WI38 (cell line): Measurements from ENCODE around the gene LAMC3.

Experiments
- H3K4me3 ChIP-seq: 2 replicates; pipeline ENCODE4 v1.5.1; 2011; ENCODE audit warnings: low read depth, mild to moderate bottlenecking, control low read depth, low read length
- TF ChIP-seq, protein P1 (sequence below): IDR thresholded peaks from 2 replicates; pipeline ENCODE4 v1.5.1; 2012; ENCODE audit warnings: low read depth, mild to moderate bottlenecking, control low read depth, low read length

Gene LAMC3

DNA sequence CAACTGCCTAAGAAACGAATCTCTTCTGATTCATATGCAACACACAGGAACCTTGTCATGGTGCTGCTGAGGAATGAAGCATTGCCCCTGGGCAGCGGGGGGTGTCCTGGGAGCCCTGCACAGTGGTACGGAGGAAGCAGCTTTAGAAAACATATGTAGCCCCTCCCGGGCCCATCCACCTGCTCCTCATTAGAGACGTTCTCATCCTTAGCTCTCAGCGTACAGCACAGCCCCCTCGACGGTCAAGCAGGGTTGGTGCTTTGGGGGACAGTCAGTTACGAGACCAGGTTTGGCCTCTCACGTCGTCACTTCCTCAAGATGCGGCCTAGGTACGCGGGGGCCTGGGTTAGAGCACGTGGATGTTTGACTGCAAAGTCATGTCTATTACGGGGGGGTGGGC, 28.4 kb upstream of the LAMC3 start:
- TF ChIP-seq, protein P1, sequence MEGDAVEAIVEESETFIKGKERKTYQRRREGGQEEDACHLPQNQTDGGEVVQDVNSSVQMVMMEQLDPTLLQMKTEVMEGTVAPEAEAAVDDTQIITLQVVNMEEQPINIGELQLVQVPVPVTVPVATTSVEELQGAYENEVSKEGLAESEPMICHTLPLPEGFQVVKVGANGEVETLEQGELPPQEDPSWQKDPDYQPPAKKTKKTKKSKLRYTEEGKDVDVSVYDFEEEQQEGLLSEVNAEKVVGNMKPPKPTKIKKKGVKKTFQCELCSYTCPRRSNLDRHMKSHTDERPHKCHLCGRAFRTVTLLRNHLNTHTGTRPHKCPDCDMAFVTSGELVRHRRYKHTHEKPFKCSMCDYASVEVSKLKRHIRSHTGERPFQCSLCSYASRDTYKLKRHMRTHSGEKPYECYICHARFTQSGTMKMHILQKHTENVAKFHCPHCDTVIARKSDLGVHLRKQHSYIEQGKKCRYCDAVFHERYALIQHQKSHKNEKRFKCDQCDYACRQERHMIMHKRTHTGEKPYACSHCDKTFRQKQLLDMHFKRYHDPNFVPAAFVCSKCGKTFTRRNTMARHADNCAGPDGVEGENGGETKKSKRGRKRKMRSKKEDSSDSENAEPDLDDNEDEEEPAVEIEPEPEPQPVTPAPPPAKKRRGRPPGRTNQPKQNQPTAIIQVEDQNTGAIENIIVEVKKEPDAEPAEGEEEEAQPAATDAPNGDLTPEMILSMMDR, result no peak
- H3K4me3 ChIP-seq, result no peak overlapping the region

DNA sequence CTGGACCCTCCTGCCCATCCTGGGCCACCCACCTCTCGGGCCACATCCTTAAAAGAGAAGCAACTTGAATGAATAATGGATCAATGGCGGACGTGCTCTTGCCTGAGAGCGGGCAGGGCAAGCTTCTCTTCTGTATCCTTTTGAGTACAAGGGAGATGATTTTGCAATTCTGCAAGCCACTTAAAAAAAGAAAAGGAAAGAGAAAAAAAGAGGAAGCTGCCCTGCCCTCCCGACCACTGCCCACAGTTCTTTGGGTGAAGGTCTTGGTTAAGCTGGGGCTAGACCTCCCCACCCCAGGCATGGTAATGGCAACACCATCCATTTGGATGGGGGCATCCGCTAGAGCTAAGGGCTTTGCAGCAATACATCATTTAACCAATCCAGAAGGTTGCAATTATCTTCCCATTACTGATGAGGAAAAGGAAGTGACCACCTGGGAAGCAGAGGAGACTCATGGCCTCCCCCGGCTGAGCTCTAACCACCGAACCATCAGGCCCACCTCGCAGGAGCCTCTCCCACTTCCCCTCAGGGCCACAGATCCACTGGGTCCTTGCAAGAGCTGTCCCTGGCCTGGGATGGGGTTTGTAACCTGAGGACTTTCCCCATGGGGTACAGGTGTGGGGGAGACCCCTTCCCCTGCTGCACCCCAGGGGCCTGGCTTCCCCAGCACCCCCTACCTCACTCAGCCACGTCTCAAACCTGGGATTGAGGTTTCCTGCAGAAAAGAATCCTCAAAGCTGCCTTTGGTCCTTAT, 27.8 kb upstream of the LAMC3 start:
- TF ChIP-seq, protein P1, result no peak
- H3K4me3 ChIP-seq, result no peak overlapping the region

- TF ChIP-seq, protein P1, result no peak
- H3K4me3 ChIP-seq, result no peak overlapping the region
These were observed 27.2 kb upstream of the LAMC3 start for GRCh38 chr9:130981756-130982137.

DNA sequence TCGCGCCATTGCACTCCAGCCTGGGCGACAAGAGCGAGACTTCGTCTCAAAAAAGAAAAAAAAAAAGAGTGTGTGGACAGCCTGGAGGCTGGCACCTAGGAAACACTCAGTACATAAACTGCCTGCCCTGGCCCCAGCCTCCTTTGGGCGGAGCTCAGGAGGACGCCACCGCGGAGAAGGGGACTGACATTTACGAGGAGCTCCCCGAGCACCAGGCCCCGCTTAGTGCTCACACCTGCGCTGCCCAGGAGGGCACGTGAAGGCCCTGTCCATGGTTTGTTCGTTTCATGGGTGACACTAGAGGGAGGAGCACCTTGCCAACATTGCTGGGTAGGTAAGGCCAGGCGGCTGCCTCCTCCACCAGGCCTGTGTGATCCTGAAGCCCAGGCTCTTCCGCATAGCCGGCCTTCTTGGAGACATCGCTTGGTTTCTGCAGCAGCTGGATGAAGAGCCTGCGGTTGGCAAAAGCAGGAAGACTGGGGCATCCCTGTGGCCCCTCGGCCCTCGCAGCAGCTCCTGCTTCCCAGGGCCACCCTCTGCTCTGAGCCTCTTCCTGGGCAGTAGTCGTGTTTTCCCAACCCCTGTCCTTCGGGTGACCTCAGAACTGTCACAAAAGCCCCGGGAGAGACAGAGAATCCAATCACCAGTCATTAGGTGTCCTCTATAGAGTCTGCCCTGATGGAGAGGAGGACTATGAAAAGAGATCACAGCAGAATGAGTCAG, 26.2 kb upstream of the LAMC3 start:
- no peak overlapping the region for H3K4me3 ChIP-seq
- TF ChIP-seq, protein P1, result no peak

GRCh38 chr9:130983359-130983670, 25.7 kb upstream of the LAMC3 start:
- TF ChIP-seq, protein P1, result no peak
- no peak overlapping the region for H3K4me3 ChIP-seq

DNA sequence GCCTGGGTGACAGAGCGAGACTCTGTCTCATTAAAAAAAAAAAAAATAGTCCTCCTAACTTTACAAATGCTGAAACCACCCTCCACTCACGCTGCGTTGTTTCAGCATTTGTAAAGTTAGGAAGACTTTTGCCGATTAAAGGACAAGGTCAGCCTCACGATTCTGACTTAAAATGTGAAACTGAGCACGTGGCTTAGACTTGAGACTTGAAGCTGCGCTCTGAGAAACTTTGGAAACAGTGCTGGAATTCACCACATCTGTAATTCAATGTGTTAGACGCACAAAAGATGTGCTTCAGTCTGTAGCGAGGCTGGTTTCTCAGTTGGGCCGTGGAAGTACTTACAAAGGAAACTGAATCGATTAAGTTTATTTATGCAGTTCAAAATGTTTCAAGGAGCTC, 25.0 kb upstream of the LAMC3 start:
- TF ChIP-seq, protein P1, result no peak
- no peak overlapping the region for H3K4me3 ChIP-seq

DNA sequence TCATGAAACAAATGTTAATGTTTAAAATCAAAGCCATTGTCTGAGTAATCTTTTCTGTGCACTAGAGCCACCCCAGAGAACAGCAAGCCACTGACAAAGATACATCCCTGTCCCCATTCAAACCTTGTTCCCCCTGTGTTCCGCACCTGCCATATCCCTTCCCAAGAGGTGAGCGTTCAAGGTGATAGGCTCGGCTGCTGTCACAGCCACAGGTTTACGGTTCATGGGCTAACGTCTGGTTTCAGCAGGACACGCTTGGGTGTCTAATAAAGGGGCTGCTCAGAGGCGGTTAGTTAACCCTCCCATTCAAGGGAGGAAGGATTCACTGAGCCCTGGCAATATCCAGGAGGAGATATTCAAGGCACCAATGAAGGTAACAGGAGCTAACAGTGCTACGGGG, 24.5 kb upstream of the LAMC3 start:
- H3K4me3 ChIP-seq, result no peak overlapping the region
- TF ChIP-seq, protein P1, result no peak
